HG02759 (cell line): ENCODE data around the gene ARPC5.
"Not testable (repeated sequence)": the region's sequence is repeated elsewhere in the genome, so short reads cannot be mapped to it uniquely, and the experiment has no call there.

Source experiments
- ATAC-seq: cut with Tn5 transposase; IDR thresholded peaks from one replicate; pipeline ENCODE4 v1.9.1; 2021; ENCODE audit warnings: mild to moderate bottlenecking, moderate library complexity; ENCODE audit not compliant: unreplicated experiment

Gene ARPC5

DNA sequence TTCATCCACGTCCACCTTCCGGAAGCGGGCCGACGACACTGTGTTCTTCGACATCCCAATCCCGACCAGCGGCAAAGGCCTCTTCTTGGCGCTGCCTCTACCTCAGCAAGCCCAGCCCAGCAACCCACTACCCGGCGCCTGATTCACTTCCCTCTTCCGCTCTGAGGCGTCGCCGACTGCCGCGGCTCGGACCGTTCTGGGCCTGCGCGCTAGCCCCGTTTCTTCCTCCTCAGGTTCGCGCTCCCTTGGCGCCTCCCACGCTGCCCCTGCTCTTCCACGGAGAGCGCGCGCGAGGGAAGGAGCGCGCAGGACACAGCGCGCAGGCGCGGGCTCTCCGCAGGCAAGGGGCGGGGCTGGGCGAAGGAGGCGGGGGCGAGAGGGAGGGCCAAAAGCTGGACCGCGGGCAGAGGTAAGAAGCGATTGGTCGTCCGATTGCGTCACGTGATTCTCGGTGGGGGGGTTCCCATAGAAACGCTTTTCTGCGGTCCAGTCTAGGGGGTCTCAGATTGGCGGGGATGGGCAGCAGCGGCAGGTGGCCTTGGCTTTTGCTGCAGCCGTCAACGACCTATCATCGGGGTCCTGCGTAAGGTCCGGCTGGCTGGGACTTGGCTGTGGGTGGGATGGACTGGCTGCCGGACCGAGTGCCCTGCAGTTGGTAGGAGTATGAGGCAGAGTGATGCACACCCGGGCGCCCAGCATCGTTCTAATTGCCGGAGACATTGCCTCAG is at the start of gene ARPC5:
ARPC5 (minus strand) TSS at position 178 of the 728 bp plus-strand sequence; CDS start at position 54, 124 bp downstream.
- peak; percentile 87 for ATAC-seq

DNA sequence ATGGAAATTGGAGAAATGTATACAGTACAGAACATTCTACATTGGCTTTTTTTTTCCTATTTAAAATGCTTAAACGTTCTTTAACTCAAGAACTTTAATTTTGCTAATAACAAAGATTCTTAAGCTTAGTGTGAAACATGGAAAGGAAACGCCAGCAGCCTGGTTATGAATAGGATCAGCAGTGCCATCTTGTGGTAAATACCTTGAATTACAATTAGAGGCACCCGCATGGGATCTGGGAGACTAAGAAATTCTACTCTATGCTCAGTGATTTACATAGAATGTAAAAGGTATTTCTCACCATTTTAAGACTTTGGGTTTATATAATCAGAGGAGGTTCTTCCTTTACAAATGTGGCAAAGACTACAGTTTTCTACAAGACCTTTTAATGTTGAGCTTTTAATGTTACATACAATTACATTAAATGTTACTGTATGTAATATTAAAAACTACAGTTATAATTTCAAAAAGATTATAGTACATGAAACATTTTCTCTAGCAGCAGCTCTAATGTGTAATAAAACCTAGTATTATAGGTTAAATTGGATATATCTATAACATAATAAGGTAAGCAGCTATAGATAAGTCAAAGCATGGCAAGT is 49.6 kb upstream of the ARPC5 start:
- no peak for ATAC-seq

GRCh38 chr1:183679363-183679762 is 43.8 kb upstream of the ARPC5 start:
- not testable (repeated sequence) for ATAC-seq

- ATAC-seq: no peak
Observed at GRCh38 chr1:183678819-183679218, 43.2 kb upstream of the ARPC5 start.

GRCh38 chr1:183676586-183677189 is 41.1 kb upstream of the ARPC5 start:
- ATAC-seq: no peak

- no peak for ATAC-seq
Observed at GRCh38 chr1:183675883-183676585, 40.5 kb upstream of the ARPC5 start.

GRCh38 chr1:183675381-183675780 is 39.8 kb upstream of the ARPC5 start:
- no peak for ATAC-seq

GRCh38 chr1:183674886-183675285 is 39.3 kb upstream of the ARPC5 start:
- no peak for ATAC-seq

DNA sequence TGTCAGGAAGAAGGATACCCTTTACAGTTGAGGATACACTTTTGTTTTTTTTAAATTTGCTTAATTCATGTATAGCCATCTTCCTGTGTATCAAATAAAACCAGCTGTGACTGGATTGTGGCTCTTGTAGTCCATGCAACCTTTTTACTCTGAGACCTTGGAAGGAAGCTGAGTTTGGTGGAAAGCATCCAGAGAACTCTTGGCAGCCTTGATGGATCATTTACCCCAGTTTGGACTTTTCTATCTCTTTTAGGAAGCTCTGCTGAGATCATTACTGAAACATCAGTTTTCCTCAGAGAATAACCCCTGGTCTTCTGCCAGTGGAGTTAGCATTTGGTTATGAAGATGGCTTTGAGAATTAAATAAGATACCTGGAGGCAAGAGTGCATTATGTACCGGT is 38.8 kb upstream of the ARPC5 start:
- no peak for ATAC-seq

- ATAC-seq: no peak
Observed at GRCh38 chr1:183673605-183674323, 38.2 kb upstream of the ARPC5 start.

- no peak for ATAC-seq
Observed at GRCh38 chr1:183670169-183670568, 34.6 kb upstream of the ARPC5 start.

GRCh38 chr1:183656355-183656754 is 20.8 kb upstream of the ARPC5 start:
- no peak for ATAC-seq

DNA sequence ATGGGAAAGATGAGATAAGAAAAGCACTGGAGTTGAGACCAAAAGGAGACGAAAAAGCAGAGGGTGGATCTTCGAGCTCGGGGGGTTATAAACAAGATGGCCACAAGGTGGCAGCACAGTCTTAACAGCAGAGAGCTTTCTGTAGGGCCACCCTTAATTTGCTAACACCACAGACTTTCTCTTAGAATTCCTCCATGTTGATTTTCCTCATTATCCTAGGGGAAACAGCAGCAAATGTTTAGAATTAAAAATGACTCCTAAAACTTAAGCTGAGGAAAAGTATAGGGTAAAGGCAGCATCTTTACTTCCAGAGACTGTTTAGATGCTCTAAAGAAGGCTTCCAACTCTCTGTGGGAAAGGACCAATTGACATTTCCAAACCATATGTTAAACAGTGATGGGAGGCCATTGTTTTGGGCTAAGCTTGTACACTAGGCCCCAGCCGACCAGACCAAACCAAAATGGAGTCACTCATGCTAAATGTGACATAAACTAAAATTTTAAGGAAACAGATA is 20.0 kb upstream of the ARPC5 start:
- ATAC-seq: peak; percentile 67

- ATAC-seq: no peak
Observed at GRCh38 chr1:183654706-183655105, 19.1 kb upstream of the ARPC5 start.

DNA sequence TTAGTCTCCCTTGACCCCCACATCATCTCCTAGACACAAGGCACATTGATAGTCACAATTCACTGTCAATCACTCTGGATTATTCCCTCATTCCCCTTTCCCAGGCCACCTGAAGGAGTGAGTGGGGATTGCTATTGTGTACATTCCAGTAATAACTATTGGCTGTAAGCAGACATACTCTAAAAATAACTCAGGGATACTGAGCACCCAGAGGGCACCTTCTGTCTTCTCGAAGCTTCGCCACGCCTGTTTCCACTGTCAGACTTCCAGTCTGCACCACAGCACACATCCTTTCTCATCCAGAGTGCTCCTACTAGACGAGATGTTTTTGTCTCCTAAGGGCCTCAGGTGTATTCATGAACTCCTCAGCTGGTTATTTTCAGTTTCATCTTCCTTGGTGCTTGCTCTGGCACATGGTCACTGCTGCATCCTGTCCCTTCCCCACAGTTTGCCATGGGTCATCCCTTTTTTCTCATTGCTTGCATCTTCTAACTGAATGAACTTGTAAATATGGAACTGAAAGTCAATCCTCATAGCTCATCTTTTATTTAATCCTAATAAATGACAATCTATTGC is 18.4 kb upstream of the ARPC5 start:
- peak; percentile 39 for ATAC-seq

- no peak for ATAC-seq
Observed at GRCh38 chr1:183653462-183653794, 17.8 kb upstream of the ARPC5 start.

DNA sequence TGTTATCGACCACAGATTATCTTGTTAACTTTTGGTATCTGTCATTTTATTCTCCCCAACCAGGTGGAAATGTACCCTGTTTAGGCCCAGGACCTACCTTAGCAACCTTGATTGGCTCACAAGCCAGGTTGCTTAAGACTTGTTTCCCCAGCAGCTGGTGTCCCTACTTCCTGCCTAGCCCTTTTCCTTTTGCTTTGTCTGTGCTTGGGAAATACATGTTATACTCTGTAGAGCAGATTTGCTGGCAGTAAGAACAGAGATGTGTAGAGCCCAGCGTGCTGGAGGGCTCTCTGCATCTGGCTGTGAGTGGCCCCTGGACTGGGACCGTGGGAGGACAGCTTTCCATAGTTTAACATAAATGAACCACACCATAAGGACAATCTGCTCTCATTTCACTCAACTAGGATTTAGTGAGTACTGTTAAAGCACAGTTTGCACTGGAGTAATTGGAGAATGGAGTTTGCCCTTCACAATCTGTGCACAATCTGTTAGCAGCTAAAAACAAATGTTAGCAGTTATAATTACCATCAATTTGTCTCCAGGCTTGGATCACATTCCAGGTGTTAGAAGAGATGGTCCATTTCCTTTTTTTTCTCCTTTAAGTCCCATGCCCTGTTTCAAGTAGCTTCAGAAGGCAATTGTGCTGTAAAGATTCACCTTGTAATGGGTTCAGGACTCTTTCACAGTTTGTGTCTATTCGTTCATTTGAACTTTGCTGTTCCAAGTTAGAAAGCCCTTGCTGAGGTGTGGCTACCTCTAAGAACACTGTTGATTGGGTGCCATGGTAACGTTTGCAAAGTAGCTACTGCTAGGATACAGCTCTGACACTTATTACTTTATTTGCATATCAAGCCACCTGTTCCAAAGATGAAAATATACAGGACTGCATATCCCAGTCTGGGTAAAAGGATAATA is 17.2 kb upstream of the ARPC5 start, which contains the start of gene APOBEC4:
APOBEC4 (minus strand) TSS at position 770 of the 915 bp plus-strand sequence. CDS start 4,535 bp downstream, outside the sequence.
- no peak for ATAC-seq

- no peak for ATAC-seq
Observed at GRCh38 chr1:183652107-183652506, 16.5 kb upstream of the ARPC5 start.

DNA sequence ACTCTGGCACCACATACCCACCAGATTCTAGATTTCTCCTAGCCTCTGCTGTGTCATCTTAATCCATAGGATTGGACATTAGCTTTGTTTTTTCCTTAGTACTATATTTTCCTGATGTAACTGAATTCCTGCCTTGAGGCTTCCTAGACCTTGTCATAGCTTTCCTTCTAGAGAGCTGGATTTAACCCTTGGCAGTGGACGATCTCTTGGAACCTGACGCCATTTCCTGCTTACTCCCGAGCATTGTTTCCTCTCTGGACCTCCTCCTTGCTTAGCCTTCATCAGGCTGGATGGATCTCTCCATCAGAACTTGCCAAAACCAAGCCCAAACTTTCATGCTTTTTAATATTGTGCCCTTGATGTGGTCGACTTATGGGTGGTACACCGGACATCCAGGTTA is 16.0 kb upstream of the ARPC5 start:
- ATAC-seq: no peak
